ENCODE results near the gene CABP2.
"Not testable (repeated sequence)": the region's sequence is repeated elsewhere in the genome, so short reads cannot be mapped to it uniquely, and the experiment has no call there.

CABP2 gene

GRCh38 chr11:67522338-67522737 is 908 bp downstream of the CABP2 start:
- no peaks in the 10 kb centered on the region for H3K27me3 ChIP-seq (ENCODE audit: control insufficient read depth, insufficient read depth, low read length)
- no CpG with 5 or more reads among the region's 15 CpGs for WGBS (ENCODE audit: insufficient coverage, insufficient read length)
- no peaks in the 10 kb centered on the region for H3K9me3 ChIP-seq (ENCODE audit: control insufficient read depth, insufficient read depth, low read length)
- H3K27ac ChIP-seq (ENCODE audit: low read length) = no peak overlapping the region
- no peaks in the 10 kb centered on the region for H3K36me3 ChIP-seq (ENCODE audit: control insufficient read depth, insufficient read depth, low read length)
- no peaks in the 10 kb centered on the region for H3K4me1 ChIP-seq (ENCODE audit: control insufficient read depth, insufficient read depth, low read length)
- no peak for DNase-seq (ENCODE audit: low read depth, low spot score)
- no peak overlapping the region for H3K4me3 ChIP-seq (ENCODE audit: low read length)

- Histone ChIP-seq H3K4me3 (ENCODE audit: low read length) (no peak overlapping the region), H3K9me3 (ENCODE audit: control insufficient read depth, insufficient read depth, low read length) (no peaks in the 10 kb centered on the region)
- WGBS (ENCODE audit: insufficient coverage, insufficient read length) = no CpG with 5 or more reads among the region's 10 CpGs
These were observed 1.3 kb downstream of the CABP2 start for GRCh38 chr11:67521924-67522323.

GRCh38 chr11:67520856-67521824 is 2.1 kb downstream of the CABP2 start:
- Histone ChIP-seq H3K27me3 (ENCODE audit: control insufficient read depth, insufficient read depth, low read length) (no peaks in the 10 kb centered on the region), H3K4me3 (ENCODE audit: low read length) (no peak overlapping the region), H3K9me3 (ENCODE audit: control insufficient read depth, insufficient read depth, low read length) (no peaks in the 10 kb centered on the region), H3K36me3 (ENCODE audit: control insufficient read depth, insufficient read depth, low read length) (no peaks in the 10 kb centered on the region), H3K27ac (ENCODE audit: low read length) (no peak overlapping the region), H3K4me1 (ENCODE audit: control insufficient read depth, insufficient read depth, low read length) (no peaks in the 10 kb centered on the region)
- WGBS (ENCODE audit: insufficient coverage, insufficient read length) = no CpG with 5 or more reads among the region's 16 CpGs
- DNase-seq (ENCODE audit: low read depth, low spot score) = no peak

More at GRCh38 chr11:67521924-67522323, 1.3 kb downstream of the CABP2 start:
- DNase-seq (ENCODE audit: low read depth, low spot score) = no peak
- no peak overlapping the region for H3K27ac ChIP-seq (ENCODE audit: low read length)
- no peaks in the 10 kb centered on the region for H3K36me3 ChIP-seq (ENCODE audit: control insufficient read depth, insufficient read depth, low read length)
- H3K4me1 ChIP-seq (ENCODE audit: control insufficient read depth, insufficient read depth, low read length) = no peaks in the 10 kb centered on the region
- no peaks in the 10 kb centered on the region for H3K27me3 ChIP-seq (ENCODE audit: control insufficient read depth, insufficient read depth, low read length)

GRCh38 chr11:67519726-67520125 is 3.5 kb downstream of the CABP2 start:
- Histone ChIP-seq H3K27me3 (ENCODE audit: control insufficient read depth, insufficient read depth, low read length) (no peaks in the 10 kb centered on the region), H3K9me3 (ENCODE audit: control insufficient read depth, insufficient read depth, low read length) (no peaks in the 10 kb centered on the region), H3K4me3 (ENCODE audit: low read length) (no peak overlapping the region), H3K4me1 (ENCODE audit: control insufficient read depth, insufficient read depth, low read length) (no peaks in the 10 kb centered on the region), H3K27ac (ENCODE audit: low read length) (no peak overlapping the region), H3K36me3 (ENCODE audit: control insufficient read depth, insufficient read depth, low read length) (no peaks in the 10 kb centered on the region)
- no peak for DNase-seq (ENCODE audit: low read depth, low spot score)
- WGBS (ENCODE audit: insufficient coverage, insufficient read length) = no CpG with 5 or more reads among the region's 32 CpGs

DNA sequence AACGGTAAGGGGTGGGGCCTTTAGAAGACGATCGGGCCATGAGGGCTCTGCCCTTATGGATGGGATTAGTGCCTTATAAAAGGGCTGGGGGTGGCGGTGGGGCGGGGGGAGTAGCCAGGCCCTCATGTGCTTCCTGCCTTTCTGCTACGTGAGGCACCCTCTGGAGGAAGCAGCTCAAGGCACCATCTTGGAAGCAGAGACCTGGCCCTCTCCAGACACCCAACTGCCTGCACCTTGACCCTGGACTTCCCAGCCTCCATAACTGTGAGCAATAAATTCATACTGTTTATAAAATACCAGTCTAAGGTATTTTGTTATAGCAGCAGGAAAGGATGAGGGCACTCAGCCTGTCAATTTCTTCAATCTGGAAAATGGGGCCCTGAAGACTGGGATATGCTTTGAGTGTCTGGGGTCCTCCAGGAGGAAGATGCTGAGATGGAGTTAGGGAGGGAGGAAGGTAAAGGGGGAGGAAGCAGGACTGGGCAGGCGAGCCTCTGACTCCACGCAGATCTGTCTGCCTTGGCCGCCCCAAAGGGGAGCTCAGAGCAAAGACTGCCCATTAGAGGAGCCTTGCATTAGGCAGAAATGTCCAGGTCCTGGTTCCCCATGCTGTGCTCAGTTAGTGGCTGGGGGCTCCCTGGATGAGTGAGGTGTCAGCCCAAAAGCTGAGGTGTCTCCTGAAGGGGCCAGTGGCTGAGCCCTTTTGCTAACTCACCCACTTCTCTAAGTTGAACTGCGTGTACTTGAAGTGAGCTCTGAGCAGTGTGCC is 5.3 kb downstream of the CABP2 start:
- H3K27me3 ChIP-seq (ENCODE audit: control insufficient read depth, insufficient read depth, low read length) = no peaks in the 10 kb centered on the region
- no peaks in the 10 kb centered on the region for H3K4me1 ChIP-seq (ENCODE audit: control insufficient read depth, insufficient read depth, low read length)
- WGBS (ENCODE audit: insufficient coverage, insufficient read length) = no CpG with 5 or more reads among the region's 10 CpGs
- no peaks in the 10 kb centered on the region for H3K36me3 ChIP-seq (ENCODE audit: control insufficient read depth, insufficient read depth, low read length)
- no peak overlapping the region for H3K4me3 ChIP-seq (ENCODE audit: low read length)
- no peak overlapping the region for H3K27ac ChIP-seq (ENCODE audit: low read length)
- no peaks in the 10 kb centered on the region for H3K9me3 ChIP-seq (ENCODE audit: control insufficient read depth, insufficient read depth, low read length)
- no peak for DNase-seq (ENCODE audit: low read depth, low spot score)

DNA sequence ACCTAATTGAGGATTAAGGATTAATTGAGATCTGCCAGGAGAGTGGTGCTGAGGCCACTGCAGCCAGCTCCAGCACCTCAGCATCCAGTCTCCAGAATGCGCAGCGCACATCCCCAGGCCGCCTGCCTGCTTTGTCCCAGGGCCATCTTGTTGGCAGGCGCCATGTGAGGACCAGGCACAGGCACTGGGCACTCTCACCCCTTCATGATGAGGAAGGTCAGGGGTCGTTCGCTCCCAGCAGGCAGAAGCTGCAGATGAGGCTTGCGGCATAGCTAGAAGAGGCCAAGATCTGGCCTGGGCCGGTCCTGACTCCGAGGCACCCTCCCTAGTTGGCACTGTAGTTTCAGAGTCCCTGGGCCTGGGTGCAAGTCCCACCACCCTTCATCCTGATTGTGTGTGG is 6.4 kb downstream of the CABP2 start:
- no peak overlapping the region for H3K27ac ChIP-seq (ENCODE audit: low read length)
- H3K4me1 ChIP-seq (ENCODE audit: control insufficient read depth, insufficient read depth, low read length) = no peaks in the 10 kb centered on the region
- H3K36me3 ChIP-seq (ENCODE audit: control insufficient read depth, insufficient read depth, low read length) = no peaks in the 10 kb centered on the region
- H3K27me3 ChIP-seq (ENCODE audit: control insufficient read depth, insufficient read depth, low read length) = no peaks in the 10 kb centered on the region
- no peaks in the 10 kb centered on the region for H3K9me3 ChIP-seq (ENCODE audit: control insufficient read depth, insufficient read depth, low read length)
- DNase-seq (ENCODE audit: low read depth, low spot score) = no peak
- WGBS (ENCODE audit: insufficient coverage, insufficient read length) = no CpG with 5 or more reads among the region's 9 CpGs
- H3K4me3 ChIP-seq (ENCODE audit: low read length) = no peak overlapping the region

GRCh38 chr11:67514116-67514515 is 9.1 kb downstream of the CABP2 start:
- Histone ChIP-seq H3K4me1 (ENCODE audit: control insufficient read depth, insufficient read depth, low read length) (no peaks in the 10 kb centered on the region), H3K36me3 (ENCODE audit: control insufficient read depth, insufficient read depth, low read length) (no peaks in the 10 kb centered on the region), H3K27me3 (ENCODE audit: control insufficient read depth, insufficient read depth, low read length) (no peaks in the 10 kb centered on the region), H3K9me3 (ENCODE audit: control insufficient read depth, insufficient read depth, low read length) (no peaks in the 10 kb centered on the region), H3K27ac (ENCODE audit: low read length) (no peak overlapping the region), H3K4me3 (ENCODE audit: low read length) (no peak overlapping the region)
- DNase-seq (ENCODE audit: low read depth, low spot score) = no peak
- WGBS (ENCODE audit: insufficient coverage, insufficient read length) = no CpG with 5 or more reads among the region's 7 CpGs

DNA sequence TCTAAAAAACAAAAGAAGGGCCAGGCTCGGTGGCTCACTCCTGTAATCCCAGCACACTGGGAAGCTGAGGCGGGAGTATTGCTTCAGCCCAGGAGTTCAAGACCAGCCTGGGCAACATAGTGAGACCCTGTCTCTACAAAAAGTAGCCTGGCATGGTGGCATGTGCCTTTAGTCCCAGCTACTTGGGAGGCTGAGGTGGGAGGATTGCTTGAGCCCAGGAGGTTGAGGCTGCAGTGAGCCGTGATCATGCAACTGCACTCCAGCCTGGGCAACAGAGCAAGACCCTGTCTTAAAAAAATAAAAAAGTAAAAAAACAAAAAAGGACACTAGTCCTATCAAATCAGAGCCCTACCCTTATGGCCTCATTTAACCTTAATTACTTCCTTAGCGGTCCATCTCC is 11.7 kb downstream of the CABP2 start:
- H3K4me3 ChIP-seq (ENCODE audit: low read length); H3K27ac ChIP-seq (ENCODE audit: low read length); H3K9me3 ChIP-seq (ENCODE audit: control insufficient read depth, insufficient read depth, low read length); H3K4me1 ChIP-seq (ENCODE audit: control insufficient read depth, insufficient read depth, low read length); H3K36me3 ChIP-seq (ENCODE audit: control insufficient read depth, insufficient read depth, low read length); DNase-seq (ENCODE audit: low read depth, low spot score); H3K27me3 ChIP-seq (ENCODE audit: control insufficient read depth, insufficient read depth, low read length): not testable (repeated sequence)
- WGBS (ENCODE audit: insufficient coverage, insufficient read length) = no CpG with 5 or more reads among the region's 4 CpGs

GRCh38 chr11:67510023-67510345 is 13.3 kb downstream of the CABP2 start:
- no CpG with 5 or more reads among the region's 3 CpGs for WGBS (ENCODE audit: insufficient coverage, insufficient read length)
- Histone ChIP-seq H3K27ac (ENCODE audit: low read length) (no peak overlapping the region), H3K9me3 (ENCODE audit: control insufficient read depth, insufficient read depth, low read length) (no peaks in the 10 kb centered on the region), H3K27me3 (ENCODE audit: control insufficient read depth, insufficient read depth, low read length) (no peaks in the 10 kb centered on the region), H3K4me3 (ENCODE audit: low read length) (no peak overlapping the region), H3K4me1 (ENCODE audit: control insufficient read depth, insufficient read depth, low read length) (0 out of 2 replicates have a peak, but pooled peaks cover 2% of the 10 kb centered on the region), H3K36me3 (ENCODE audit: control insufficient read depth, insufficient read depth, low read length) (no peaks in the 10 kb centered on the region)
- no peak for DNase-seq (ENCODE audit: low read depth, low spot score)

DNA sequence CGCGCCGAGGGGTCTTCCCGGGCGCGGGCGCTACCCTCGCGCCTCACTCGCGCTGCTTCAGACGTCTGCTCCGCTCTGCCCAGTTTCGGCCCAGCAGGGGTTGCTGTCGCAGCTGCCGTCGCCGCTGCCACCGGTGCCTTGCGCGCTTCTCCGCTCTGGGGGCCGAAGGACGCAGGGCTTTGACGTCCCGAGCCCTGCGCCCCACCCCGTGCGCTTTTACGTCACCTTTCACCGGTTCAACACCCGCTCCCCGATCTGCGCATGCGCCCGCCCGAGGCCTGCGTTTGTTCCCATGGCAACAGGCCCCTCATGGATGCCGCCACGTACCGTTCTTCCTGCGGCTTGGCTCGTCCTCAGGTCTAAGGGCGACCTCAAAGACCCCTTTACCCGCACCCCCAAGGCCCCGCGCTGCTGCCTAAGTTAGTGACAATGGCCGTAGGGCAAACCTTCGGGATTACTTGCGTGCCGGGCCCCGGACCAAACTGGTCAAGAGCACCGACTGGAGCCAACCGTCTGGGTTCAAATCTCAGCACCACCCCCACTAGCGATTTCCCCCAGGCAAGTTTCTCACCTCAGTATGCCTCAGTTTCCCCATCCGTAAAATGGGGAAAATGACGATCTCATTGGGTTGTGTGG is 14.6 kb downstream of the CABP2 start:
- H3K4me1 ChIP-seq (ENCODE audit: control insufficient read depth, insufficient read depth, low read length) = 0 out of 2 replicates have a peak, but pooled peaks cover 2% of the 10 kb centered on the region
- no peaks in the 10 kb centered on the region for H3K9me3 ChIP-seq (ENCODE audit: control insufficient read depth, insufficient read depth, low read length)
- no peaks in the 10 kb centered on the region for H3K27me3 ChIP-seq (ENCODE audit: control insufficient read depth, insufficient read depth, low read length)
- H3K27ac ChIP-seq (ENCODE audit: low read length) = no peak overlapping the region
- H3K4me3 ChIP-seq (ENCODE audit: low read length) = peak overlapping the region; percentile 89; the same call in 1 of the 2 replicates
- no CpG with 5 or more reads among the region's 57 CpGs for WGBS (ENCODE audit: insufficient coverage, insufficient read length)
- no peaks in the 10 kb centered on the region for H3K36me3 ChIP-seq (ENCODE audit: control insufficient read depth, insufficient read depth, low read length)
- peak; percentile 87 for DNase-seq (ENCODE audit: low read depth, low spot score)

Measured in iPS DF 6.9 (cell line).